ENCODE measurements around the gene ABHD18.

ABHD18 gene

GRCh38 chr4:128068918-128069317 lies 103.7 kb downstream of the ABHD18 start:
- DNase-seq (ENCODE audit: low read depth), result no peak

- no peak for DNase-seq (ENCODE audit: low read depth)
Measured at GRCh38 chr4:128076464-128076863, 111.3 kb downstream of the ABHD18 start.

Data from stimulated activated CD8-positive, alpha-beta memory T cell treated with anti-CD3 and anti-CD28 coated beads, Interleukin-7, amount 100 ng/mL, for 24 hours (primary cell).